Measurements from ENCODE around the gene MACROD2. TPM values are rescaled to one million over a fixed set of nuclear protein-coding genes. Genes with fewer than 3 reads are reported as not detected.

MACROD2 gene
- total RNA-seq, 1 donor from 2014 or later: 4.2 TPM

GRCh38 chr20:15546525-15547023 is 1551.3 kb downstream of the MACROD2 start:
- ATAC-seq (ENCODE audit: poor library complexity): no peak

DNA sequence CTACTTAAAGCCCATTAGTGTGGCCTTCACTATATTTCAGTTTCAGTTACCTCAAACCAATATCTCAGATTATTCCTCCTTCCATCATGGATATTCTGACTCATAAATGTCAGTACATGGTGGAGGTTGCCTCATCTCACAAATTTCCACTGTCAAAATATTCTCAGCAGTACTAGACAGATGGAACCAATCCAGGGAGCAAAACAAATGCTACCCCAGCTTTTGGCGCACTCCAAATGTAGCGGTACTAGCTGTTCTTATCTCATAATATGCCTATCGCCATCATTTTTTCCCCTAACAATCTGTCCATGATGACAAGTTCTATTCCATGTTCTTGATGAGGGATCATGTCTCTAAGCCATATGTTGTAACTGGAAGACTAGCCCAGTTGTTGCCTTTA is 1551.8 kb downstream of the MACROD2 start:
- DNase-seq (no peak), ATAC-seq (ENCODE audit: poor library complexity) (no peak)
- intact Hi-C loops (cut with DNase I): no loop called here

More at GRCh38 chr20:15546525-15547023, 1551.3 kb downstream of the MACROD2 start:
- no peak for DNase-seq
- intact Hi-C loops (cut with DNase I): no loop called here

DNA sequence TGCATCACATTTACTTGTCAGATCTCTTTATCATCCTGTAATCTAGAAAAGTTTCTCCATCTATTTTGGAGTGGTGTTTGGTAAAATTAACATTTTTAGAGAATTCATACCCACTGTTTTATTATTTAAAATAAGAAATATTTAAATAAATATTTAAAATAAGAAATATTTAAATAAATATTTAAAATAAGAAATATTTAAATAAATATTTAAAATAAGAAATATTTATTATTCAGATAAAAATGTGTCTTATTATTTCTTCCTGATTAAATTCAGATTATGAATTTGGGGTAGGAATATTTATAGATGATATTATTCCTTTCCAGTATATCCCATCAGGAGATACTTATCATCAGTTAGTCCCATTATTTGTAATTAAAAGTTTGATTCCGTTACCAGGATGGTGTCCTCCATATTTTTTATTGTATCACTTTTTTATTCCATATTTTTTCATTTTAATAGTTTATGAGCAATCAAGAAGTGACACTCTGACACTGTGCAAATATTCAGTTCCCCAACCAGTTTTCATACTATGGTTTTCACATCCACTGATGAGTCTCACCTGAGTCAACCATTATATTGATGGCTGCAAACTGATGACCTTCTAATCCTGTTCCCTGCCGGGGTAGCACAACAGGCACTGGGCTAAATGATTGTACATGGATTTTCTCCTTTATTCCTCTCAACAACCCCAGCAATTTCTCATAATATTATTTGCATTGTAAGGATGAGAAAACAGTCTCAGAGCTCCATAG is 1555.0 kb downstream of the MACROD2 start:
- DNase-seq: no peak
- no peak for ATAC-seq (ENCODE audit: poor library complexity)
- intact Hi-C loops (cut with DNase I): no loop called here

- intact Hi-C loops (cut with DNase I): no loop called here
- DNase-seq (no peak), ATAC-seq (ENCODE audit: poor library complexity) (no peak)
These were observed 1560.6 kb downstream of the MACROD2 start for GRCh38 chr20:15555913-15556312.

- DNase-seq: no peak
- intact Hi-C loops (cut with DNase I): no loop called here
- ATAC-seq (ENCODE audit: poor library complexity): no peak
These were observed 1561.6 kb downstream of the MACROD2 start for GRCh38 chr20:15556869-15557268.

GRCh38 chr20:15561070-15561569 is 1565.8 kb downstream of the MACROD2 start:
- intact Hi-C loops (cut with DNase I): no loop called here
- DNase-seq (no peak), ATAC-seq (ENCODE audit: poor library complexity) (peak; percentile 48)

- intact Hi-C loops (cut with DNase I): no loop called here
- DNase-seq (no peak), ATAC-seq (ENCODE audit: poor library complexity) (peak; percentile 70)
These were observed 1566.5 kb downstream of the MACROD2 start for GRCh38 chr20:15561707-15562404.

DNA sequence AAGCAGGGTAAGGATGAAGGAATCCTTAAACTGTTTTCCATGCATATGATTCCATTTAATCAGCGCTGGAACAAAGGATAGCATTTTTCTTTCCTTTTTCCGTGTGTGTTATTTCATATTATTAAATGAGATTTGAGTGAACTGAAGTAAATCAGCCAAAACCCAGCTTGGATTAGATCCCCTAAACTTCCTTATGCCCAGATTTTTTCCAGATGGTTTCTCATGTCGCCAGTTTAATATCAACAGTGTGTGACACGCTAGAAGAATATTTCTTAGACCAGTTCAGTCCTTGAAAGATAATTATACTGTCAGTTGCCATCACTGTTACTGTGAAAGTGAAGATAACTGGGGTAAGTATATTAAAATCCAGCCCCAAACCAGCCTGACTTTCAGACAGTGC is 1568.5 kb downstream of the MACROD2 start:
- intact Hi-C loops (cut with DNase I): no loop called here
- DNase-seq (no peak), ATAC-seq (ENCODE audit: poor library complexity) (no peak)

DNA sequence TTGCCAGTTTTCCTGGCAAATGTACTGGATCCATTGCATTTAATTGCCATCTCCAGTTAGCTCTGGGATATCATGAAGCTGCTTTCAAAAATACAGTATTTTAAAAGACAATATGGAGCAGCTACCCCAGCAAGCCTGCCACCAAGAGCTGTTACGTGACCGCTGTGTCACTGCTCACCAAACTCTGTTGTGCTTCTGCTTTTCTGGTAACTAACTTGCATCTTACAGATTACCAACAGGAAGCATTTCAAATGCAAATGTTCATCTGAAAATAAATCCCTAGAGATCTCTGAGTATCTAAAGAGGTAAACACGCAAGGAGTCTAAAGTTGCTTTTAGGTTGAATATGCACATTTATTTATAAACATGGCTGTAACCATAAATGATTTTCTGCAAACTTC is 1569.7 kb downstream of the MACROD2 start:
- intact Hi-C loops (cut with DNase I): no loop called here
- no peak for DNase-seq
- no peak for ATAC-seq (ENCODE audit: poor library complexity)

DNA sequence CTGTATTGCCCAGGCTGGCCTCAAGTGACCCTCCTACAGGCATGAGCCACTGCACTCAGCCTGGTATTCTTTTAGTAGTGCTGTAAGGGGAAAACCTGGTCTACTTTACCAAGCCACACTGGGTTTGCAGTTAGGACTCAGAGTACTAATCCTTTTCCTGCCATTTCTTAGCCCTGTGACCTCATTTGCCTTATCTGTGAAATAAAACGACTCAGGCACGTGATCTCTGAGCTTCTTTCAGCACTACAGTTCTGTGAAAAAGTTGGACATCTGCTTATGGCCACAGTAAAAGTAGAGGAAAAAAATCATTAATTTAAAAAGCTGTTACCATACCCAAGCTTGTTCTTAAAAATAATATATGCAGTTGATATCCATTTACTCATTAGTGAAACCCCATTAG is 1570.5 kb downstream of the MACROD2 start:
- no peak for ATAC-seq (ENCODE audit: poor library complexity)
- intact Hi-C loops (cut with DNase I): no loop called here
- no peak for DNase-seq

DNA sequence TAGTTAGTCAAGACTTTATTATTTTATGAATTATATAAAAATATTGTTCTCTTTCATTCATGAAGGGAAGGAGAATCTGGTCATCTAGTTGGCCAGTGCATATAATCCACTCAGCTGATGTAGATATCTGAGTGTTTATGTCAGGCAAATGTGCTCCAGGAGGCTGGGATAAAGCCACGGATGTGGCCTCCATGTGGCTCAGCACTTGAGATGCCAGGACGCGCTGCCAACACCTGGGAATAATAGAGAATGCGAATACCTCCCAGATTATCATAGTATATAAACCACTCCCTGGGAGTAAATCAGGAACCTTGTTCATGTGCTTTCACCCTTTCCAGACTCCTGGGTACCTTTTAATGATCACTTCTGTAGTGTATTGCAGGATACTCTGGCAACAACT is 1571.9 kb downstream of the MACROD2 start:
- no peak for DNase-seq
- intact Hi-C loops (cut with DNase I): no loop called here
- no peak for ATAC-seq (ENCODE audit: poor library complexity)

DNA sequence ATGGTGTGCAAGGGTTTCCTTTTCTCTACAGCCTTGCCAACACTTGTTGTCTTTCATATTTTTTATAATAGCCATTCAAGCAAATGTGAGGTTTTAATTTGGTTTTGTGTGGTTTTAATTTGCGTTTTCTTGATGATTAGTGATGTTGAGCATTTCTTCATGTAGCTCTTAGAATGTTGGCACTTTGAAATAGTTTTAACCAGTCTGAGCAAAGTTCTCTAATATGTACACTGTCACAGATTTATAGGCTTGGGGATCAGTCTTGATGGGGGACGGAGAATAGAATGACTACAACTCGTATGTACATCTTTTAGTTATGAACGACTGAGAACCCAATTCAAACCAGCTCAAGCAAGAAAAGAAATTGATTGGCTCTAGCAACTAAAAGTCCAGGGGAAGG is 1574.8 kb downstream of the MACROD2 start:
- DNase-seq: no peak
- intact Hi-C loops (cut with DNase I): no loop called here
- ATAC-seq (ENCODE audit: poor library complexity): no peak

GRCh38 chr20:15571056-15571455 is 1575.7 kb downstream of the MACROD2 start:
- DNase-seq: no peak
- ATAC-seq (ENCODE audit: poor library complexity): no peak
- intact Hi-C loops (cut with DNase I): no loop called here

DNA sequence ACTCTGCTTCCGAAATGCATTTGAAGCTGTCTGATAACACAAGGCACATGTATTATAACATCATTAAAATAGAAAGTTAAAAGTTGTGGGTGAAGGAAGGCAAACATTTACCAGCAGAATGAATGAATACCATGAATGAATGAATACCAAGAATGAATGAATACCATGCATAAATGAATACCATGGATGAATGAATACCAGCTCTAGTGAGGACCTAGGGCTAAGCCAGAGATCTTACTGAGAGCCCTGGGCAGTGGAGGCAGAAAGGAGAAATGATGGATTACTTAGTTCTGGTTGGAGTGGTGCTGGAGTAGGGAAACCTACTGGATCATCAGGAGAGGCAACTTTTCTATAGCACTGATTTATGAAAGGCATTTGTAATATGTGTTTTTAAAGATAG is 1579.9 kb downstream of the MACROD2 start:
- no peak for ATAC-seq (ENCODE audit: poor library complexity)
- intact Hi-C loops (cut with DNase I): no loop called here
- DNase-seq: no peak

DNA sequence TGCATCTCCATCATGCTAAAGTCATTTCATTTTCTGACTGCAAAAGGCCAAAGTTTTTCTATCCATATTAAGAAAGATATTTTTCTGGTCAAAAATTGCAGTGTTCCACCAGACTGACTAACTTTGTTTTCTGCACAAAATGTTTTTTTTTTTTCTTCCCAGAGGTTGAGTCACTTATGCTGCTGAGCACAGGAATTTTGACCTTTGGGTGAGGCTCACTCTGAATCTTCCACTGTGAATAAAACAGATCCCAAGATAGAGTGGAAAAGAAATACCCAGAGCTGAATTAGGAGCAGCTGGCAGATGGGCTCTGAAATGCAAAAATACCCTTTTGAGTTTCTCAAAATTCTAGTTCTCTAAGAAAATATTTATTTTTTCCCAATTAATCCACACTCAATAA is 1581.1 kb downstream of the MACROD2 start:
- DNase-seq (no peak), ATAC-seq (ENCODE audit: poor library complexity) (no peak)
- intact Hi-C loops (cut with DNase I): no loop called here

DNA sequence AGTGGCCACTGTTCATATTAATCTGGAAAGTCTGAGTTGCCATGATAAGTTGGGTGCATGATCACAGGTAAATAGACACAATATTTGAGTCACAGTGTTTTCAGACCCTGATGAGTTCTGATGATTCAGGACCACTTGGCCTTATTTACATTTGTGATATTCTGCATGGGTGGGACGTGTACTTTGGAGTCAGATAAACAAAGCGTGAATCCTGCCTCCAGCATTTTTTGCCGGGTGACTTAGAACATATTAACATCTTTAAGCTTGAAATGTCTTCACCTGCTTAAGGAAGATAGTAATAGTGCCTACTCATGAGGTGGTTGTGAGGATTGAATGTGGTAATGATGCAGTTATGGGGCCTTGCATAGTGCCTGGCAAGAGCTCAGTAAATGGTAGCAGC is 1582.8 kb downstream of the MACROD2 start:
- DNase-seq: no peak
- ATAC-seq (ENCODE audit: poor library complexity): no peak
- intact Hi-C loops (cut with DNase I): no loop called here

DNA sequence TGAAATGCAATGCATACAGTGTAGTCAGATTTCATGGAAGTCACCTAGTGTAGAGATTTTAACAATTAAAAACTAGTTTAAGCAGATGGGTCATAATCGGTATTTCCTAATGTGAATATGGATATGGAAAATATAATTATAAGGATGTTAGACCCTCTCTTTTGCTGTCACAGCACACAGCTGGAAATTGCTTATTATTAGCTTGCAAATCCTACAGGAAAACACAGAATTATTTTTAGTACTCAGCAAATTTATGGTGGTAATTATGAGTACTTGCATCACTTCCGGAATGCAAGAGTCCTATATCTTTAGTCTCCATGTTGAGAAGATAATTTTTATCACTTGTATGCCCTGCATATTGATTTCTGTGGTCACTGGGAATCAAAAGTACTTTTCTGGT is 1584.4 kb downstream of the MACROD2 start:
- intact Hi-C loops (cut with DNase I): no loop called here

GRCh38 chr20:15582146-15582760 is 1586.9 kb downstream of the MACROD2 start:
- intact Hi-C loops (cut with DNase I): no loop called here
- ATAC-seq (ENCODE audit: poor library complexity): no peak

More for the DNA sequence above, 1584.4 kb downstream of the MACROD2 start:
- no peak for DNase-seq
- ATAC-seq (ENCODE audit: poor library complexity): no peak

GRCh38 chr20:15584507-15584906 is 1589.2 kb downstream of the MACROD2 start:
- DNase-seq (no peak), ATAC-seq (ENCODE audit: poor library complexity) (no peak)

More at GRCh38 chr20:15582146-15582760, 1586.9 kb downstream of the MACROD2 start:
- DNase-seq: no peak

GRCh38 chr20:15593081-15593480 is 1597.8 kb downstream of the MACROD2 start:
- ATAC-seq (ENCODE audit: poor library complexity) (no peak), DNase-seq (no peak)
- intact Hi-C loops (cut with DNase I): no loop called here

More at GRCh38 chr20:15584507-15584906, 1589.2 kb downstream of the MACROD2 start:
- intact Hi-C loops (cut with DNase I): no loop called here
